Stomach (tissue), 9 donors: ENCODE measurements around the gene CDC5L. TPM values are rescaled to one million over a fixed set of nuclear protein-coding genes. Genes with fewer than 3 reads are reported as not detected.

Experiments used
- DNase-seq, 2 donors: peaks; one replicate each; pipeline versions ENCODE4 v3.0.0 to v3.0.0-alpha.2; 2013 to 2019
- H3K27ac ChIP-seq, 5 donors: fragments of 200-600 bp in 4 of 5; sonication (generic) in 4 of 5; one replicate each; pipeline ENCODE4 v1.5.1; 2013 to 2019; ENCODE audit warnings: mild to moderate bottlenecking in 1 of 5, moderate library complexity in 1 of 5
- H3K27me3 ChIP-seq, 3 donors: fragments of 200-600 bp; sonication (generic); one replicate each; pipeline ENCODE4 v1.5.1; 2017 to 2019; ENCODE audit warnings: mixed run types in 1 of 3
- H3K36me3 ChIP-seq, 4 donors: fragments of 200-600 bp; sonication (generic); 1 replicate in 3 of 4; 2 replicates in 1 of 4; pipeline ENCODE4 v1.5.1; 2016 to 2019
- H3K4me1 ChIP-seq, 4 donors: fragments of 200-600 bp; sonication (generic); one replicate each; pipeline ENCODE4 v1.5.1; 2016 to 2019
- H3K4me3 ChIP-seq, 4 donors: fragments of 200-600 bp; sonication (generic) in 3 of 4; one replicate each; pipeline ENCODE4 v1.5.1; 2016 to 2019; ENCODE audit warnings: mild to moderate bottlenecking in 1 of 4
- H3K9me3 ChIP-seq, 4 donors: fragments of 200-600 bp; sonication (generic); one replicate each; pipeline ENCODE4 v1.5.1; 2016 to 2019
- CTCF ChIP-seq, 7 experiments: fragments of 450-650 bp in 4 of 7; fragments of 200-600 bp in 3 of 7; sonication (generic) in 3 of 7; IDR thresholded peaks; one replicate each; pipeline ENCODE4 v1.5.1; 2016 to 2019; ENCODE audit warnings: antibody characterized with exemption in 7 of 7, control low read depth in 2 of 7, mild to moderate bottlenecking in 1 of 7
- EP300 ChIP-seq: sonication (generic); formaldehyde crosslinking; IDR thresholded peaks from one replicate; pipeline ENCODE4 v1.6.1; 2017; ENCODE audit warnings: antibody characterized with exemption
- POLR2A ChIP-seq, 4 donors: fragments of 450-650 bp; IDR thresholded peaks; one replicate each; pipeline ENCODE4 v1.6.1; 2016; ENCODE audit warnings: antibody characterized with exemption in 4 of 4, control low read depth in 2 of 4, mild to moderate bottlenecking in 1 of 4, moderate library complexity in 1 of 4
- POLR2AphosphoS5 ChIP-seq, 3 donors: sonication (generic); formaldehyde crosslinking; IDR thresholded peaks; one replicate each; pipeline ENCODE4 v1.6.1; 2016; ENCODE audit warnings: antibody characterized with exemption in 3 of 3
- WGBS, 5 donors: extraction: QIAGEN DNeasy Blood & Tissue Kit in 3 of 5; methylation state at CpG; one replicate each; pipeline versions ENCODE4 v1.1.5 to v1.1.7; 2013 to 2018; 5-methylcytosine and 5-hydroxymethylcytosine counted together
- intact Hi-C: fragments of 100-400 bp; cut with DNase I; formaldehyde crosslinking; loops from one replicate; pipeline ENCODE4 v1.15.1; 2023; ENCODE audit warnings: low total_unique reads
- polyA plus RNA-seq, 3 donors: library from polyadenylated mRNA; stranded (reverse); fragments of 200-250 nt; gene quantifications; one replicate each; pipeline ENCODE4 v1.2.3, GENCODE V29; 2013
- total RNA-seq, 5 donors: library from RNA; depleted of rRNA; stranded (reverse); fragments of >200 nt; gene quantifications; one replicate each; pipeline versions ENCODE4 v1.1.0 to v1.2.3, GENCODE V29; 2014 to 2016
- donor health status: healthy with polysubstance abuse.
- donor health status: Bipolar disorder and iron deficiency.
- donor health status: healthy.

CDC5L gene
- total and polyA plus RNA-seq, 8 donors: 4.9 to 29.2 (median 8.2) TPM

DNA sequence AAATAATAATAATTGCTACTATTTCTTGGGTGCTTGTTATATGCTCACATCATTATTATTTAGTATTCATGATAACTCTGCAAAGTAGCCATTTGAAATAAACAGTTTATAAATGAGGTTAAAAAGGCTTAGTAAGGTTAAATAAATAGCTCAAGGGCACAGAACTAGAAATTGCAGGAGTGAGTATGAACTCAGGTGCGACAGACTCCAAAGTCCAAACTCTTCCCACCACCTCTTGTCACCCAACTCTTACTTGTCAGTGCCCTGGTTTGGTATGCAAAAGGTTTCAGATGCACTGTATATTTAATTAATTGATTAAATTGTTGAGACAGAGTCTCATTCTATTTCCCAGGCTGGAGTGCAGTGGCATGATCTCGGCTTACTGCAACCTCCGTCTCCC lies 20.7 kb upstream of the CDC5L start:
- Histone ChIP-seq H3K36me3 (no peaks in the 10 kb centered on the region), H3K4me1 (no peaks in the 10 kb centered on the region), H3K9me3 (no peaks in the 10 kb centered on the region), H3K4me3 (no peak overlapping the region), H3K27me3 (peaks cover 0 to 6% (median 0%) of the 10 kb centered on the region in 3 donors), H3K27ac (no peak overlapping the region)
- no peak for DNase-seq
- 71 to 83% (median 78%) methylated on average over 3 of the region's 3 CpGs for WGBS, 5 donors
- intact Hi-C loops: no loop called here
- TF ChIP-seq EP300 (no peak), POLR2A (IDR thresholded peaks at IDR 0.05) (no peak), CTCF (IDR thresholded peaks at IDR 0.05) (no peak), POLR2AphosphoS5 (IDR thresholded peaks at IDR 0.05) (no peak)

DNA sequence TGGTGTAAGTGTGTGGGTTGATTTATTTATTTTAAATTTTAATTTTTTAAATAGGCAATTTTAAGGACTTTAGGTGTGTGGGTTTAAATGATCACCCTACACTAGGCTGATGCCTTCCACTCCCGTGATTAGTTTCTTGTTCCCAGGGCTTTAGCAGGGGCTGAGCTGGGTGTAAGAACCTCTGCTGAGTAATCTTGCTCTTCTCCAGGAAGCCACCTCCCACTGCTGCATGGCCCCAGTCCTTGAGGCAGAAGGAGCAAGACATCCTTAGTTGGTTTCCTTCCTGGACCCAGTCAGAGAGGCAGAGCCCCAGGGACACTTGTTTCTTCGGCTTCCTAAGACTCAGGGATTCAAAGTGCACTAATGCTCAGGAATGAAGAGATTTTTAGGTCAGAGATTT lies 19.8 kb upstream of the CDC5L start:
- WGBS, 5 donors: 47 to 69% (median 60%) methylated on average over 2 of the region's 2 CpGs
- DNase-seq: no peak
- Histone ChIP-seq H3K27me3 (peaks cover 0 to 6% (median 0%) of the 10 kb centered on the region in 3 donors), H3K9me3 (no peaks in the 10 kb centered on the region), H3K4me1 (no peaks in the 10 kb centered on the region), H3K27ac (no peak overlapping the region), H3K36me3 (no peaks in the 10 kb centered on the region), H3K4me3 (no peak overlapping the region)
- no peak for TF ChIP-seq EP300
- TF ChIP-seq CTCF (IDR thresholded peaks at IDR 0.05): no peak
- TF ChIP-seq POLR2AphosphoS5 (IDR thresholded peaks at IDR 0.05): no peak
- TF ChIP-seq POLR2A (IDR thresholded peaks at IDR 0.05): no peak
- intact Hi-C loops: no loop called here

DNA sequence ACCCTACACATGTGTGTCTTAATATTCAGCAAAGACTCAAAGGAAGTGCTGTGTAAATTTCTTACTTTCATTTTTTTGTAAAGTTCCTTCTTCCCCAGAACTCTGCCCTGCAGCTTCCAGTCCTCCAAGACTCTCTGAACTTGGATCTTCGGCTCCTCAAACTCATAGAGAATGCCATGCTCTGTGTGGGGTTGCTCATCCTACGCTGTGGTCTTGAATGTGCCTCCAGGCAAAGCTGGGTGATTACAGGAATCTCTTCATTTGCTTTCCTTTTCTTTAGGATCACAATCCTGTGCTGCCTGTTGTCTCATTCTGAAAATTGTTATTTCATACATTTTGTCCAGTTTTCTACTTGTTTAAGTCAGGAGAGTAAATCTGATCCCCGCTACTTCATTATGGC lies 14.5 kb upstream of the CDC5L start:
- Histone ChIP-seq H3K4me3 (no peak overlapping the region), H3K36me3 (no peaks in the 10 kb centered on the region), H3K4me1 (no peaks in the 10 kb centered on the region), H3K27me3 (peaks cover 0 to 11% (median 0%) of the 10 kb centered on the region in 3 donors), H3K9me3 (no peaks in the 10 kb centered on the region), H3K27ac (no peak overlapping the region)
- 60 to 90% (median 75%) methylated on average over 3 of the region's 3 CpGs for WGBS, 5 donors
- TF ChIP-seq CTCF (IDR thresholded peaks at IDR 0.05) (no peak), POLR2AphosphoS5 (IDR thresholded peaks at IDR 0.05) (no peak), EP300 (no peak), POLR2A (IDR thresholded peaks at IDR 0.05) (no peak)
- no peak for DNase-seq
- intact Hi-C loops: no loop called here

- Histone ChIP-seq H3K9me3 (no peaks in the 10 kb centered on the region), H3K4me1 (no peaks in the 10 kb centered on the region), H3K4me3 (no peak overlapping the region), H3K27me3 (peaks cover 0 to 11% (median 0%) of the 10 kb centered on the region in 3 donors), H3K36me3 (no peaks in the 10 kb centered on the region), H3K27ac (no peak overlapping the region)
- DNase-seq: no peak
- 25 to 39% (median 39%) methylated on average over 2 of the region's 2 CpGs for WGBS, 5 donors
- intact Hi-C loops: no loop called here
- no peak for TF ChIP-seq EP300
- no peak for TF ChIP-seq POLR2AphosphoS5 (IDR thresholded peaks at IDR 0.05)
- TF ChIP-seq CTCF (IDR thresholded peaks at IDR 0.05): no peak
- no peak for TF ChIP-seq POLR2A (IDR thresholded peaks at IDR 0.05)
Measured at GRCh38 chr6:44373787-44374186, 13.7 kb upstream of the CDC5L start.
